H1 (cell line): ENCODE results near the gene MYO1F. TPM values are rescaled to one million over a fixed set of nuclear protein-coding genes. Genes with fewer than 3 reads are reported as not detected.
A peak's percentile ranks its signal among the peaks of the same experiment; 100 is the strongest.

Experiments
- CTCF ChIA-PET: fragments of 300-600 bp; sonication (Branson Sonifier 250); formaldehyde crosslinking; loops from one replicate; lab custom pipeline; 2021; ENCODE audit not compliant: partially characterized antibody; lab: Charles Lee
- POLR2A ChIA-PET: fragments of 300-600 bp; sonication (Branson Sonifier 250); formaldehyde crosslinking; loops from one replicate; lab custom pipeline; 2021; ENCODE audit warnings: inconsistent platforms; ENCODE audit not compliant: partially characterized antibody; lab: Charles Lee
- DNase-seq, 2 experiments: peaks; one replicate each; pipeline versions ENCODE4 v3.0.0 to v3.0.0-alpha.2; 2010 to 2022; ENCODE audit warnings: low spot score in 2 of 2, low read depth in 1 of 2, mixed read lengths in 1 of 2
- FAIRE-seq: peaks from 2 replicates; lab custom pipeline; 2011; peaks lifted over from hg19 to GRCh38; lab: Jason Lieb, UNC
- H2AFZ ChIP-seq: 2 replicates; pipeline ENCODE4 v1.8.1; 2012; ENCODE audit warnings: low read length, inconsistent platforms
- H2AK5ac ChIP-seq: 2 replicates; pipeline ENCODE4 v1.6.1; 2013; ENCODE audit warnings: low read depth, low read length
- H2BK120ac ChIP-seq: replicated peaks from 2 replicates; pipeline ENCODE3; 2013; ENCODE audit warnings: low read depth, low read length, inconsistent platforms
- H2BK12ac ChIP-seq: 2 replicates; pipeline ENCODE4 v1.6.1; 2013; ENCODE audit warnings: low read depth, low read length
- H2BK15ac ChIP-seq: 2 replicates; pipeline ENCODE4 v1.6.1; 2013; ENCODE audit warnings: low read length
- H2BK20ac ChIP-seq: 2 replicates; pipeline ENCODE4 v1.6.1; 2013; ENCODE audit warnings: low read length
- H2BK5ac ChIP-seq: 2 replicates; pipeline ENCODE4 v1.6.1; 2013; ENCODE audit warnings: low read depth, low read length
- H3K14ac ChIP-seq: 2 replicates; pipeline ENCODE4 v1.6.1; 2013; ENCODE audit warnings: inconsistent platforms; ENCODE audit not compliant: insufficient read length
- H3K18ac ChIP-seq: 2 replicates; pipeline ENCODE4 v1.6.1; 2013; ENCODE audit warnings: low read length; ENCODE audit errors: extremely low read depth
- H3K23ac ChIP-seq: 2 replicates; pipeline ENCODE4 v1.6.1; 2013; ENCODE audit warnings: inconsistent platforms; ENCODE audit not compliant: insufficient read length
- H3K23me2 ChIP-seq: 2 replicates; pipeline ENCODE4 v1.6.1; 2013; ENCODE audit warnings: low read depth, low read length
- H3K27ac ChIP-seq: 2 replicates; pipeline ENCODE4 v1.6.1; 2011; ENCODE audit warnings: low read depth, low read length, inconsistent platforms
- H3K27me3 ChIP-seq, 4 experiments: replicated peaks in 1 of 4; 1 replicate in 1 of 4; 2 replicates in 3 of 4; pipeline versions ENCODE4 v1.6.1 to v1.8.1; 2011 to 2013; ENCODE audit warnings: low read length in 3 of 4, mild to moderate bottlenecking in 3 of 4, inconsistent platforms in 2 of 4, mixed read lengths in 2 of 4, moderate library complexity in 1 of 4; ENCODE audit not compliant: control insufficient read depth in 3 of 4, insufficient read depth in 3 of 4; ENCODE audit errors: extremely low read depth in 1 of 4
- H3K36me3 ChIP-seq, 4 experiments: 2 replicates each; pipeline versions ENCODE4 v1.6.1 to v1.8.1; 2011 to 2013; ENCODE audit warnings: mild to moderate bottlenecking in 4 of 4, low read length in 3 of 4, moderate library complexity in 2 of 4, control low read depth in 1 of 4, inconsistent platforms in 1 of 4; ENCODE audit not compliant: insufficient read depth in 4 of 4, control insufficient read depth in 2 of 4
- H3K4ac ChIP-seq: replicated peaks from 2 replicates; pipeline ENCODE3; 2013; ENCODE audit warnings: low read length, low read depth, mixed read lengths, inconsistent platforms; ENCODE audit not compliant: insufficient read length
- H3K4me1 ChIP-seq, 4 experiments: replicated peaks in 1 of 4; 1 replicate in 1 of 4; 2 replicates in 3 of 4; pipeline versions ENCODE4 v1.6.1 to v1.8.1; 2011 to 2013; ENCODE audit warnings: low read length in 3 of 4, inconsistent platforms in 2 of 4, mixed read lengths in 1 of 4; ENCODE audit not compliant: insufficient read depth in 4 of 4, control insufficient read depth in 3 of 4
- H3K4me2 ChIP-seq, 2 experiments: 2 replicates each; pipeline versions ENCODE4 v1.6.1 to v1.8.1; 2011 to 2013; ENCODE audit warnings: low read depth in 2 of 2, low read length in 2 of 2, control low read depth in 1 of 2, inconsistent platforms in 1 of 2, mild to moderate bottlenecking in 1 of 2; ENCODE audit not compliant: insufficient read depth in 1 of 2
- H3K4me3 ChIP-seq, 4 experiments: fragments of 200-600, 300-600 bp in 1 of 4; sonication (generic), shearing (Covaris generic), sonication (Bioruptor Twin) in 1 of 4; 2 replicates each; pipeline versions ENCODE4 v1.5.1 to v1.8.1; 2011 to 2016; ENCODE audit warnings: low read length in 4 of 4, low read depth in 3 of 4, control low read depth in 2 of 4, inconsistent platforms in 2 of 4, mild to moderate bottlenecking in 2 of 4, mixed read lengths in 1 of 4, moderate library complexity in 1 of 4; ENCODE audit not compliant: insufficient read depth in 2 of 4; ENCODE audit errors: extremely low read depth in 1 of 4
- H3K56ac ChIP-seq: replicated peaks from 2 replicates; pipeline ENCODE3; 2013; ENCODE audit warnings: low read depth, mild to moderate bottlenecking, mixed read lengths, low read length, inconsistent platforms; ENCODE audit not compliant: insufficient read length
- H3K79me1 ChIP-seq: 2 replicates; pipeline ENCODE4 v1.6.1; 2013; ENCODE audit warnings: low read depth, low read length, control low read depth
- H3K79me2 ChIP-seq, 2 experiments: 2 replicates each; pipeline versions ENCODE4 v1.6.1 to v1.8.1; 2012 to 2013; ENCODE audit warnings: low read length in 2 of 2, mild to moderate bottlenecking in 2 of 2, inconsistent platforms in 1 of 2; ENCODE audit not compliant: insufficient read depth in 2 of 2, control insufficient read depth in 1 of 2
- H3K9ac ChIP-seq, 4 experiments: replicated peaks in 1 of 4; 1 replicate in 1 of 4; 2 replicates in 3 of 4; pipeline versions ENCODE4 v1.6.1 to v1.8.1; 2011 to 2013; ENCODE audit warnings: low read depth in 3 of 4, low read length in 3 of 4, control low read depth in 2 of 4, mild to moderate bottlenecking in 2 of 4, moderate library complexity in 2 of 4, inconsistent platforms in 1 of 4; ENCODE audit errors: extremely low read depth in 1 of 4
- H3K9me3 ChIP-seq, 2 experiments: 2 replicates each; pipeline versions ENCODE4 v1.6.1 to v1.8.1; 2012 to 2013; ENCODE audit warnings: mild to moderate bottlenecking in 2 of 2, moderate library complexity in 2 of 2, control low read depth in 1 of 2, inconsistent platforms in 1 of 2, low read depth in 1 of 2, low read length in 1 of 2, mixed read lengths in 1 of 2; ENCODE audit not compliant: insufficient read depth in 2 of 2
- H4K20me1 ChIP-seq, 2 experiments: replicated peaks in 1 of 2; 2 replicates each; pipeline versions ENCODE3 to v1.8.1; 2011 to 2013; ENCODE audit warnings: inconsistent platforms in 2 of 2, low read length in 2 of 2, mild to moderate bottlenecking in 1 of 2; ENCODE audit not compliant: insufficient read depth in 2 of 2, control insufficient read depth in 1 of 2
- H4K5ac ChIP-seq: 2 replicates; pipeline ENCODE4 v1.6.1; 2013; ENCODE audit warnings: low read length, low read depth, mixed read lengths, inconsistent platforms; ENCODE audit not compliant: insufficient read length
- H4K8ac ChIP-seq: 2 replicates; pipeline ENCODE4 v1.8.0; 2013; ENCODE audit warnings: mild to moderate bottlenecking, moderate library complexity, low read length, inconsistent platforms; ENCODE audit not compliant: insufficient read depth; ENCODE audit errors: extremely low read depth
- H4K91ac ChIP-seq: replicated peaks from 2 replicates; pipeline ENCODE3; 2013; ENCODE audit warnings: low read length, mixed read lengths, inconsistent platforms; ENCODE audit not compliant: insufficient read length
- CEBPB ChIP-seq: IDR thresholded peaks from 2 replicates; pipeline ENCODE4 v1.6.1; 2012; ENCODE audit warnings: low read depth, low read length
- CTCF ChIP-seq, 3 experiments: IDR thresholded peaks; 1 replicate in 2 of 3; 2 replicates in 1 of 3; pipeline versions ENCODE4 v1.5.1 to v1.6.1; 2011; ENCODE audit warnings: low read length in 3 of 3, mild to moderate bottlenecking in 3 of 3, inconsistent platforms in 2 of 3, low read depth in 1 of 3, moderate library complexity in 1 of 3; ENCODE audit not compliant: insufficient read depth in 1 of 3; ENCODE audit errors: control extremely low read depth in 1 of 3
- KDM1A ChIP-seq: fragments of 200-600, 300-600 bp; sonication (generic); IDR thresholded peaks from 2 replicates; pipeline ENCODE4 v1.7.1; 2016; ENCODE audit warnings: mild to moderate bottlenecking, low read length, borderline replicate concordance
- KDM4A ChIP-seq: IDR thresholded peaks from one replicate; pipeline ENCODE4 v1.7.1; 2012; ENCODE audit warnings: low read depth, mild to moderate bottlenecking, moderate library complexity, low read length, inconsistent platforms; ENCODE audit not compliant: severe bottlenecking
- KDM5A ChIP-seq: fragments of 200-600 bp; IDR thresholded peaks from 2 replicates; pipeline ENCODE4 v1.7.1; 2012; ENCODE audit warnings: mild to moderate bottlenecking, low read length, inconsistent platforms, mixed read lengths
- NRF1 ChIP-seq: IDR thresholded peaks from 2 replicates; pipeline ENCODE4 v1.6.1; 2011; ENCODE audit warnings: mild to moderate bottlenecking, low read depth, low read length, improper control_type of control experiment
- POU5F1 ChIP-seq: IDR thresholded peaks from 2 replicates; pipeline ENCODE4 v1.6.1; 2011; ENCODE audit warnings: low read depth, mild to moderate bottlenecking, low read length, moderate library complexity
- RAD21 ChIP-seq, 2 experiments: IDR thresholded peaks in 1 of 2; conservative IDR thresholded peaks in 1 of 2; 2 replicates each; pipeline ENCODE4 v1.6.1; 2011; ENCODE audit warnings: low read depth in 2 of 2, low read length in 2 of 2, improper control_type of control experiment in 1 of 2, inconsistent platforms in 1 of 2, mild to moderate bottlenecking in 1 of 2, moderate library complexity in 1 of 2
- TAF1 ChIP-seq: IDR thresholded peaks from 2 replicates; pipeline ENCODE4 v1.6.1; 2011; ENCODE audit warnings: mild to moderate bottlenecking, low read depth, low read length
- YY1 ChIP-seq: IDR thresholded peaks from 2 replicates; pipeline ENCODE4 v1.6.1; 2011; ENCODE audit warnings: low read depth, mild to moderate bottlenecking, low read length
- WGBS, 2 experiments: shearing (Covaris generic) in 1 of 2; methylation state at CpG; one replicate each; pipeline versions ENCODE4 v1.1.6 to v1.1.7; 2013 to 2015; ENCODE audit warnings: low lambda C conversion rate in 2 of 2, mixed read lengths in 2 of 2, inconsistent platforms in 1 of 2, low coverage in 1 of 2, missing lambda C conversion rate in 1 of 2; ENCODE audit not compliant: insufficient replicate concordance in 2 of 2, insufficient coverage in 1 of 2, insufficient read length in 1 of 2; ENCODE audit errors: extremely low coverage in 1 of 2, missing lambda C conversion rate in 1 of 2; 5-methylcytosine and 5-hydroxymethylcytosine counted together
- polyA plus RNA-seq, 7 experiments: library from polyadenylated mRNA; depleted of rRNA in 3 of 7; stranded (reverse) in 5 of 7; unstranded in 2 of 7; fragments of >200 nt in 5 of 7; fragments of 200-250 nt in 2 of 7; gene quantifications; 1 replicate in 5 of 7; 2 replicates in 1 of 7; 4 replicates in 1 of 7; pipeline versions ENCODE4 v1.2.1 to v1.2.3, GENCODE V29; 2011 to 2013; ENCODE audit warnings: missing spikeins in 2 of 7, mixed read lengths in 2 of 7
- total RNA-seq: library from RNA; stranded (reverse); fragmentation: NEBNext Ultra II Directional; extraction: Animal tissue kit (Norgen Biotek cat#: 25700); gene quantifications from 2 replicates; pipeline ENCODE4 v1.2.1, GENCODE V29; 2021

Gene MYO1F
- total and polyA plus RNA-seq, 2 of the 8 experiments (the other 6 are each of a cell fraction or from before 2014, with no cell fraction given), result 1.4 to 4.6 TPM

GRCh38 chr19:8593931-8594330 is 16.7 kb upstream of the MYO1F start:
- POLR2A ChIA-PET, result interaction anchor here (1.3 to 7.9 kb wide), 7 partner anchors 12 to 78 kb away, joined by 3 to 117 read pairs (median 8); no protein-coding TSS in a partner anchor
- 95% methylated on average over 2 of the region's 2 CpGs; no CpG with 5 or more reads in 1 of the 2 experiments for WGBS, 2 experiments
- no peak overlapping the region for H3K9ac ChIP-seq
- peak; percentile 24 for FAIRE-seq
- H3K18ac ChIP-seq, result no peak overlapping the region
- no peak overlapping the region for H3K4me3 ChIP-seq
- DNase-seq, result no peak
- no peak overlapping the region for H4K8ac ChIP-seq
- no peak overlapping the region for H3K4ac ChIP-seq
- TF ChIP-seq NRF1 (no peak), POU5F1 (no peak), TAF1 (no peak), CEBPB (0 out of 2 replicates have a peak, but pooled peaks have one; percentile 19), KDM4A (no peak), KDM5A (no peak), KDM1A (peak; percentile 60; the same call in 1 of the 2 replicates), RAD21 (IDR thresholded peaks at IDR 0.05 in 1 of 2, conservative IDR thresholded peaks at IDR 0.05 in 1 of 2; ENCODE audit: low read depth in 2 of 2, low read length in 2 of 2) (peak in 1 of 2 experiments; percentile 23; a peak in 1 of 4 replicates), YY1 (no peak), CTCF (IDR thresholded peaks at IDR 0.05; ENCODE audit: control extremely low read depth in 1 of 3, insufficient read depth in 1 of 3, low read depth in 1 of 3, low read length in 3 of 3) (peak in 2 of 3 experiments; percentile 32 to 50; a peak in 2 of 4 replicates)
- no peak overlapping the region for H3K27ac ChIP-seq
- H2BK120ac ChIP-seq, result no peak overlapping the region
- H3K23me2 ChIP-seq, result peaks cover 9% of the 10 kb centered on the region; the same call in 1 of the 2 replicates
- peaks cover 0 to 2% of the 10 kb centered on the region in 2 experiments for H4K20me1 ChIP-seq
- no peak overlapping the region for H3K4me2 ChIP-seq
- H3K14ac ChIP-seq, result no peak overlapping the region
- no peak overlapping the region for H2BK5ac ChIP-seq
- peaks cover 3 to 5% of the 10 kb centered on the region in 2 experiments; a peak in 1 of 4 replicates for H3K9me3 ChIP-seq
- no peak overlapping the region for H4K91ac ChIP-seq
- CTCF ChIA-PET, result interaction anchor here (0.9 to 5.1 kb wide), 15 partner anchors 8 to 462 kb away, joined by 3 to 28 read pairs (median 7); no protein-coding TSS in a partner anchor
- no peak overlapping the region for H2AFZ ChIP-seq
- peaks cover 0 to 5% (median under 1%) of the 10 kb centered on the region in 4 experiments; a peak in 4 of 7 replicates for H3K4me1 ChIP-seq
- no peak overlapping the region for H3K56ac ChIP-seq
- peaks cover 0 to 3% (median 1%) of the 10 kb centered on the region in 4 experiments; a peak in 3 of 7 replicates for H3K27me3 ChIP-seq
- H3K79me1 ChIP-seq, result no peaks in the 10 kb centered on the region
- H3K79me2 ChIP-seq, result no peaks in the 10 kb centered on the region
- H2BK15ac ChIP-seq, result no peak overlapping the region
- peaks cover 0 to 5% (median 2%) of the 10 kb centered on the region in 4 experiments; a peak in 2 of 8 replicates for H3K36me3 ChIP-seq
- no peak overlapping the region for H2AK5ac ChIP-seq
- no peak overlapping the region for H4K5ac ChIP-seq
- H2BK12ac ChIP-seq, result no peak overlapping the region
- H3K23ac ChIP-seq, result no peak overlapping the region
- no peak overlapping the region for H2BK20ac ChIP-seq
